Measurements from ENCODE around the gene TNIP3. TPM values are rescaled to one million over a fixed set of nuclear protein-coding genes. Genes with fewer than 3 reads are reported as not detected.

TNIP3 gene
- total and polyA plus RNA-seq, 2 of the 4 experiments (the other 2 are of a cell fraction), result 0.10 to 0.18 TPM

DNA sequence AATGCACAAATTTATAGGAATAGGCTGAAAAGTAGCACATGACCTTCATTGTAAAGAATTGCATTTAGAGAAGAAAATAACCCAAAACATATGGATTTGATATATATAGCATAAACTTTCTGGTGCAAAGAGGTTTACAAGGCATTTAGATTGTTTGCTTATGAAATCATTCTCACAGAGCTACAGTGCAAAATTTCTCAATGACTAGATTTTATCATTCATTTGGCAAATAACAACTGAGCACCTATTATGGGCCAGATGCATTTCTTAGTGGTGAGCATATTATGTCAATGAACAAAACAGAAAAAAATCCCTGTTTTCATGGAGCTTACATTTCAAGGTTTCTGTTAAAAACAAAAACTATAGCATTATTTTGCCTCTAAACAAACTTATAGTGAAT is 34.1 kb upstream of the TNIP3 start:
- intact Hi-C loops (cut with micrococcal nuclease), result no loop called here
- dilution Hi-C loops (cut with HindIII; ENCODE audit: low sequenced_read_pairs, unreplicated experiment), result no loop called here
- H3K18ac ChIP-seq (ENCODE audit: low read depth, low read length), result no peak overlapping the region
- H3K14ac ChIP-seq (replicated peaks; ENCODE audit: low read depth, low read length), result no peak overlapping the region
- no peaks in the 10 kb centered on the region for H3K9me3 ChIP-seq (ENCODE audit: control insufficient read depth, insufficient read depth, low read length)
- no peak overlapping the region for H2BK15ac ChIP-seq (ENCODE audit: low read depth, low read length)
- ATAC-seq (ENCODE audit: low read depth) (no peak), DNase-seq (no peak)
- H3K23ac ChIP-seq (ENCODE audit: low read depth, low read length), result no peak overlapping the region
- no TSS peak for BruUV-seq (replicated peaks)
- H2BK120ac ChIP-seq (ENCODE audit: low read depth, low read length), result no peak overlapping the region
- H3K9me1 ChIP-seq (ENCODE audit: insufficient read depth, low read length), result no peaks in the 10 kb centered on the region
- no peak overlapping the region for H2BK20ac ChIP-seq (ENCODE audit: low read depth, low read length)
- H2AFZ ChIP-seq (replicated peaks; ENCODE audit: low read length, poor library complexity), result no peak overlapping the region
- H3K56ac ChIP-seq (ENCODE audit: extremely low read depth, insufficient read depth, low read length), result no peak overlapping the region
- H4K5ac ChIP-seq (ENCODE audit: low read depth, low read length), result no peak overlapping the region
- H3K79me1 ChIP-seq (ENCODE audit: low read depth in 1 of 2, low read length in 2 of 2), result no peaks in the 10 kb centered on the region
- in situ Hi-C loops (cut with MboI; ENCODE audit: low sequenced_read_pairs), result loop anchor here (25.0 kb wide), 1 partner anchor 539 kb away; no protein-coding TSS in a partner anchor
- ChIA-PET CTCF (interaction anchor here (0.9 kb wide), 1 partner anchor 52 kb away, joined by 4 read pairs; no protein-coding TSS in a partner anchor), POLR2A (ENCODE audit: unreplicated experiment) (no interaction called here)
- no peak overlapping the region for H3K4me3 ChIP-seq (ENCODE audit: insufficient read depth, low read depth, low read length)
- no peak overlapping the region for H3K9ac ChIP-seq (ENCODE audit: low read depth, low read length)
- no peak overlapping the region for H4K91ac ChIP-seq (ENCODE audit: insufficient read depth, low read depth, low read length)
- H3K27me3 ChIP-seq (ENCODE audit: control insufficient read depth, insufficient read depth, low read length), result peaks cover 1% of the 10 kb centered on the region; the same call in 1 of the 2 replicates
- H3K36me3 ChIP-seq (ENCODE audit: control insufficient read depth, insufficient read depth, low read length), result no peaks in the 10 kb centered on the region
- H3K27ac ChIP-seq (ENCODE audit: insufficient read depth, low read length), result no peak overlapping the region
- no peak overlapping the region for H2AK5ac ChIP-seq (ENCODE audit: low read depth, low read length)
- no peaks in the 10 kb centered on the region for H3K4me1 ChIP-seq (ENCODE audit: control insufficient read depth, insufficient read depth, low read length)
- no peak overlapping the region for H2AK9ac ChIP-seq (replicated peaks; ENCODE audit: low read depth, low read length, poor library complexity)
- H2BK5ac ChIP-seq (ENCODE audit: low read depth, low read length, poor library complexity, severe bottlenecking), result no peak overlapping the region
- TF ChIP-seq BHLHE40 (IDR thresholded peaks at IDR 0.05; ENCODE audit: low read depth, low read length) (no peak), RAD21 (IDR thresholded peaks at IDR 0.05; ENCODE audit: low read length) (no peak), RFX5 (IDR thresholded peaks at IDR 0.05; ENCODE audit: low read depth, low read length) (no peak), RCOR1 (IDR thresholded peaks at IDR 0.05; ENCODE audit: insufficient replicate concordance, low read length) (no peak), POLR2A (IDR thresholded peaks at IDR 0.05; ENCODE audit: low read depth, low read length) (no peak), MAFK (IDR thresholded peaks at IDR 0.05; ENCODE audit: low read depth, low read length) (no peak), MXI1 (IDR thresholded peaks at IDR 0.05; ENCODE audit: borderline replicate concordance, low read depth, low read length) (no peak)
- TF ChIP-seq, protein P1, sequence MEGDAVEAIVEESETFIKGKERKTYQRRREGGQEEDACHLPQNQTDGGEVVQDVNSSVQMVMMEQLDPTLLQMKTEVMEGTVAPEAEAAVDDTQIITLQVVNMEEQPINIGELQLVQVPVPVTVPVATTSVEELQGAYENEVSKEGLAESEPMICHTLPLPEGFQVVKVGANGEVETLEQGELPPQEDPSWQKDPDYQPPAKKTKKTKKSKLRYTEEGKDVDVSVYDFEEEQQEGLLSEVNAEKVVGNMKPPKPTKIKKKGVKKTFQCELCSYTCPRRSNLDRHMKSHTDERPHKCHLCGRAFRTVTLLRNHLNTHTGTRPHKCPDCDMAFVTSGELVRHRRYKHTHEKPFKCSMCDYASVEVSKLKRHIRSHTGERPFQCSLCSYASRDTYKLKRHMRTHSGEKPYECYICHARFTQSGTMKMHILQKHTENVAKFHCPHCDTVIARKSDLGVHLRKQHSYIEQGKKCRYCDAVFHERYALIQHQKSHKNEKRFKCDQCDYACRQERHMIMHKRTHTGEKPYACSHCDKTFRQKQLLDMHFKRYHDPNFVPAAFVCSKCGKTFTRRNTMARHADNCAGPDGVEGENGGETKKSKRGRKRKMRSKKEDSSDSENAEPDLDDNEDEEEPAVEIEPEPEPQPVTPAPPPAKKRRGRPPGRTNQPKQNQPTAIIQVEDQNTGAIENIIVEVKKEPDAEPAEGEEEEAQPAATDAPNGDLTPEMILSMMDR (conservative IDR thresholded peaks at IDR 0.05; ENCODE audit: low read depth, low read length), result no peak
- TF ChIP-seq, protein P2, sequence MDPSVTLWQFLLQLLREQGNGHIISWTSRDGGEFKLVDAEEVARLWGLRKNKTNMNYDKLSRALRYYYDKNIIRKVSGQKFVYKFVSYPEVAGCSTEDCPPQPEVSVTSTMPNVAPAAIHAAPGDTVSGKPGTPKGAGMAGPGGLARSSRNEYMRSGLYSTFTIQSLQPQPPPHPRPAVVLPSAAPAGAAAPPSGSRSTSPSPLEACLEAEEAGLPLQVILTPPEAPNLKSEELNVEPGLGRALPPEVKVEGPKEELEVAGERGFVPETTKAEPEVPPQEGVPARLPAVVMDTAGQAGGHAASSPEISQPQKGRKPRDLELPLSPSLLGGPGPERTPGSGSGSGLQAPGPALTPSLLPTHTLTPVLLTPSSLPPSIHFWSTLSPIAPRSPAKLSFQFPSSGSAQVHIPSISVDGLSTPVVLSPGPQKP (IDR thresholded peaks at IDR 0.05; ENCODE audit: borderline replicate concordance, low read depth, low read length), result no peak
- TF ChIP-seq, protein P3, sequence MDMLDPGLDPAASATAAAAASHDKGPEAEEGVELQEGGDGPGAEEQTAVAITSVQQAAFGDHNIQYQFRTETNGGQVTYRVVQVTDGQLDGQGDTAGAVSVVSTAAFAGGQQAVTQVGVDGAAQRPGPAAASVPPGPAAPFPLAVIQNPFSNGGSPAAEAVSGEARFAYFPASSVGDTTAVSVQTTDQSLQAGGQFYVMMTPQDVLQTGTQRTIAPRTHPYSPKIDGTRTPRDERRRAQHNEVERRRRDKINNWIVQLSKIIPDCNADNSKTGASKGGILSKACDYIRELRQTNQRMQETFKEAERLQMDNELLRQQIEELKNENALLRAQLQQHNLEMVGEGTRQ (IDR thresholded peaks at IDR 0.05; ENCODE audit: low read depth, low read length), result no peak
- H4K20me1 ChIP-seq (ENCODE audit: insufficient read depth, low read length), result no peaks in the 10 kb centered on the region
- H3K4me2 ChIP-seq (ENCODE audit: low read depth, low read length), result no peak overlapping the region
- no peak overlapping the region for H3K4ac ChIP-seq (ENCODE audit: low read depth, low read length)
- H4K8ac ChIP-seq (ENCODE audit: low read depth in 2 of 2, low read length in 2 of 2), result no peak overlapping the region
